Stimulated activated effector memory CD8-positive, alpha-beta T cell treated with anti-CD3 and anti-CD28 coated beads, Interleukin-12 subunit alpha, Interleukin-12 subunit beta, amount 100 ng/mL, for 72 hours (primary cell): ENCODE results near the gene SYTL3.
A peak's percentile ranks its signal among the peaks of the same experiment; 100 is the strongest.
"Not testable (repeated sequence)": the region's sequence is repeated elsewhere in the genome, so short reads cannot be mapped to it uniquely, and the experiment has no call there.

Source experiments
- ATAC-seq: fragments of 150-1000 bp; cut with Tn5 transposase; 2 replicates; pipeline ENCODE4 v1.10.0; 2021
- DNase-seq, 2 donors: peaks; one replicate each; pipeline ENCODE4 v3.0.0; 2021 to 2022; ENCODE audit warnings: low spot score in 2 of 2
- H3K27ac Mint-ChIP-seq: one replicate; pipeline ENCODE4 v1.8.0; 2022; ENCODE audit warnings: mild to moderate bottlenecking, mixed read lengths
- H3K36me3 Mint-ChIP-seq: one replicate; pipeline ENCODE4 v1.8.0; 2022; ENCODE audit warnings: mild to moderate bottlenecking, mixed read lengths
- H3K4me1 Mint-ChIP-seq: one replicate; pipeline ENCODE4 v1.8.0; 2022; ENCODE audit warnings: mixed read lengths
- H3K4me3 Mint-ChIP-seq: one replicate; pipeline ENCODE4 v1.8.0; 2022; ENCODE audit warnings: mild to moderate bottlenecking, mixed read lengths
- H3K9me3 Mint-ChIP-seq: one replicate; pipeline ENCODE4 v1.8.0; 2022; ENCODE audit warnings: mixed read lengths

Gene SYTL3

GRCh38 chr6:158644231-158645063, 5.4 kb upstream of the SYTL3 start, which contains the start of gene DYNLT1:
TSS of gene DYNLT1 (minus strand) at chr6:158644743. CDS start at chr6:158644708, 35 bp downstream.
- Mint-ChIP-seq H3K27ac (peak within 1 kb of the TSS; percentile 94), H3K4me3 (peak within 1 kb of the TSS; percentile 77), H3K36me3 (peaks cover 78% of the 10 kb centered on the region), H3K4me1 (peaks cover 74% of the 10 kb centered on the region), H3K9me3 (no peaks in the 10 kb centered on the region)
- peak; percentile 97 to 99 for DNase-seq
- peak; percentile 63 for ATAC-seq

DNA sequence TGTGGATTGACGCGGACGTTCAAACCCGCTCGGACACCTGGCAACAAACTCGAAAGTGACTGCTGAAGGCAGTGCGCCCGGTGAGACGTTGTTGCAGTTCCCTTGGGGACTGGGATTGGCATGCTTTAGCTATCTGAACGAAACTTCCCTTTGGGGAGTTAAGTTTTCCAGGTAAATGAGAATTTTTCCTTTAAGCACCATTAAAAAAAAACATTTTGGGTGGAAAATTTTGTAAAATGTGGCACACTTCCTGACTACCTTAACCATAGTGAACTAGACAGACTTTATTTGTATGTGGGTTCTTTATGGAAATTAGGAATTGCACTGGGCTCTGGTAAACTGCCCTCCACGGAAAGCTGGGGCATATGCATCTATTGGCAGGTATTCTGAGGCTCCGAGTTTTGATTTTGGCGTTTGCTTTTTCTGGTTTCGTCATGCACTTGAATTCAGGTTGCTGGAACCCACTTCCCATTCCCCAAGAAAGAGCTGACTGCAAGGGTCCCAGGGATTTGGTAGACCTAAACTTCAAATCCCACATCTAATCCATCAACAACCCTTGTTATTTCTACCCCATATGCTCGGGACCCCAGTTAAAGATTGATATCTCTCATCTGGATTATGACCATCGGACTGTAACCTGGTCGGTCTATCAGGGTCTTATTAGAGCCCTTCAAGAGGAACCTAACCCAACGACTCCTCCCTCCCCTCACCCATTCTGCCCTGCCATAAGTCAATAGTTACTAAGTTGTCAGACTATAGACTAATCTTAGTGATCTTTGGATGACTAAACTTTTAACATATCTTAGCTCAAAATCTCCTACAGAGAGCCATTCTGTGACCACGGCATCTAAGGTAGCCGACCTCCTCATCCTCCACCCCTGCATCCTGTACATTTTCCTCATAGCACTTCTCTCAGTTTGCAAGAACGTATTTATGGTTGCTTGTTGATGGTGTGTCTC, 4.5 kb upstream of the SYTL3 start:
- peak overlapping the region; percentile 77 for H3K4me3 Mint-ChIP-seq
- ATAC-seq (peak; percentile 19), DNase-seq (no peak)
- no peaks in the 10 kb centered on the region for H3K9me3 Mint-ChIP-seq
- H3K36me3 Mint-ChIP-seq, result peaks cover 78% of the 10 kb centered on the region
- peaks cover 71% of the 10 kb centered on the region for H3K4me1 Mint-ChIP-seq
- peak overlapping the region; percentile 94 for H3K27ac Mint-ChIP-seq

DNA sequence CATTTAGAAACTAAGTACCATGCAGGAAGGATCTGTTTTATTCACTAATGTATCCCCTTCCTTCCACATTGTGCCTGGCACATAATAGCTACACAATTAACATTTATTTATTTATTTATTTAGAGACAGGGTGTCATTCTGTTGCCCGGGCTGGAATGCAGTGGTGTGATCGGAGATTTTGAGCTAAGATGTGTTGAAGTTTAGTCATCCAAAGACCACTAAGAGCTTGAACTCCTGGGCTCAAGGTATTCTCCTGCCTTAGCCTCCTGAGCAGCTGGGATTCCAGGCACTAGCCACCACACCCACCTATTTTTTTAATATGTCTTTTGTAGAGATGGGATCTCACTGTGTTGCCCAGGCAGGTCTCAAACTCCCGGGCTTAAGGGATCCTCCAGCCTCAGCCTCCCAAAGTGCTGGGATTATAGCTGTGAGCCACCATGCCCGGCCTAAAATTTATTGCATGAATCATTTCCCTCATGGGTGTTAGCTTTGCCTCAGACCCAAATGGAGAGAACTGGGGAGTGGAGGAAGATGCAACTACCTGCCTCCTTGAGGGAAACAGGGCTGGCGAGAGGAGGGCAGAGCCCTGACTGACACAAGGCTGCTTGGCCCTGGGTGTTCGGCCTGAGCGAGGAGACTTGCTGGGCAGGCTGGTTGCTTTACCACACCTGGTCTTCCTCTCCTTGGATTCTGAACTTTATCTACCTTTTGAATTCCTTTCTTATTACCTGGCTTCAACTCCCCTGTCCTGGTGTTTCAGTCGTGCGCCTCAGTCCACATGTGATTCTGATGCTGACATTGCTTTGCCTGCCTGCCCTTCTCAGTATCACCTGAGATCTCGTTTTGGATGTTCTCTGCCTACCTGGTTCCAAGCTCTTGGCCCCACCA, 3.6 kb upstream of the SYTL3 start:
- peaks cover 61% of the 10 kb centered on the region for H3K4me1 Mint-ChIP-seq
- H3K9me3 Mint-ChIP-seq, result no peaks in the 10 kb centered on the region
- peaks cover 78% of the 10 kb centered on the region for H3K36me3 Mint-ChIP-seq
- ATAC-seq, result no peak
- peak overlapping the region; percentile 77 for H3K4me3 Mint-ChIP-seq
- DNase-seq, result peak in 1 of 2 donors; percentile 48
- peak overlapping the region; percentile 94 for H3K27ac Mint-ChIP-seq

DNA sequence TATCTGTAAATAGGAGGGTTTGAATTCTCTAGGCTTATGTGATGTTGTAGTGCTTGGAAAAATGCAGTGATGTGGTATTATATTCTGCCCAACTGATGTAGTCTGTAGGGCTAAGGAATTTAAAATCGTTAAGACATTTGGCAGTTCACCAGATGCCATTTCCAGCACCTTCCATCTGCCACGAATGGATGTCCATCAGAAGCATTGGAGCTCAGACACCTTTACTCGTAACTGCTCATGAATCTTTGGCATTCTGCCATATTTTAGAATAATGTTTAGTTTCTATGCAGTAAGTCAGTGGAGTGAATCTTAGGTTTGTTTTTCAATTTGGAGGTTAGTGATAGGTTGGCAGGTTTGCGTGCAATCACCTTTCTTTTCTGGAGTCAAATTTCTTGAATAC, 2.4 kb upstream of the SYTL3 start:
- peak overlapping the region; percentile 99 for H3K27ac Mint-ChIP-seq
- peak overlapping the region; percentile 77 for H3K4me3 Mint-ChIP-seq
- no peak for ATAC-seq
- peak in 1 of 2 donors; percentile 41 for DNase-seq
- peaks cover 51% of the 10 kb centered on the region for H3K4me1 Mint-ChIP-seq
- peaks cover 78% of the 10 kb centered on the region for H3K36me3 Mint-ChIP-seq
- H3K9me3 Mint-ChIP-seq, result no peaks in the 10 kb centered on the region

- peak in 1 of 2 donors; percentile 76 for DNase-seq
- Mint-ChIP-seq H3K4me1 (peaks cover 59% of the 10 kb centered on the region), H3K36me3 (peaks cover 78% of the 10 kb centered on the region), H3K9me3 (no peaks in the 10 kb centered on the region), H3K27ac (peak overlapping the region; percentile 99), H3K4me3 (peak overlapping the region; percentile 79)
- peak; percentile 44 for ATAC-seq
Observed at GRCh38 chr6:158648682-158649131, 1.1 kb upstream of the SYTL3 start.

DNA sequence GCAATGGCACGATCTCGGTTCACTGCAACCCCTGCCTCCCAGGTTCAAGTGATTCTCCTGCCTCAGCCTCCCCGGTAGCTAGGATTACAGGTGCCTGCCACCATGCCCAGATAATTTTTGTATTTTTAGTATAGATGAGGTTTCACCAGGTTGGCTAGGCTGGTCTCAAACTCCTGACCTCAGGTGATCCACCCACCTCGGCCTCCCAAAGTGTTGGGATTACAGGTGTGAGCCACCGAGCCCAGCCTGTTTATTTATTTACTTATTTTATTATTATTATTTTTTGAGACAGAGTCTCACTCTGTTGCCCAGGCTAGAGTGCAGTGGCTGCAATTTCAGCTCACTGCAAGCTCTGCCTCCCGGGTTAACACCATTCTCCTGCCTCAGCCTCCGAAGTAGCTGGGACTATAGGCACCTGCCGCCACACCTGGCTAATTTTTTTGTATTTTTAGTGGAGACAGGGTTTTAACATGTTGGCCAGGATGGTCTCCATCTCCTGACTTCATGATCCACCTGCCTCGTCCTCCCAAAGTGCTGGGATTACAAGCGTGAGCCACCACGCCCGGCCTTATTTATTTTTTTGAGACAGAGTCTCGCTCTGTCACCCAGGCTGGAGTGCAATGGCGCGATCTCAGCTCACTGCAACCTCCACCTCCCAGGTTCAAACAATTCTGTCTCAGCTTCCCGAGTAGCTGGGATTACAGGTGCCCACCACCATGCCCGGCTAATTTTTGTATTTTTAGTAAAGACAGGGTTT, 2.3 kb downstream of the SYTL3 start:
- H3K9me3 Mint-ChIP-seq, ATAC-seq: not testable (repeated sequence)
- peak in 1 of 2 donors; percentile 51 for DNase-seq
- peaks cover 90% of the 10 kb centered on the region for H3K36me3 Mint-ChIP-seq
- peak overlapping the region; percentile 99 for H3K27ac Mint-ChIP-seq
- H3K4me1 Mint-ChIP-seq, result peaks cover 70% of the 10 kb centered on the region
- H3K4me3 Mint-ChIP-seq, result peak overlapping the region; percentile 79

- ATAC-seq (peak; percentile 78), DNase-seq (peak; percentile 61 to 92)
- peaks cover 100% of the 10 kb centered on the region for H3K36me3 Mint-ChIP-seq
- peak overlapping the region; percentile 99 for H3K27ac Mint-ChIP-seq
- peak overlapping the region; percentile 79 for H3K4me3 Mint-ChIP-seq
- peaks cover 64% of the 10 kb centered on the region for H3K4me1 Mint-ChIP-seq
- H3K9me3 Mint-ChIP-seq, result no peaks in the 10 kb centered on the region
Observed at GRCh38 chr6:158653577-158654354, 3.9 kb downstream of the SYTL3 start.

DNA sequence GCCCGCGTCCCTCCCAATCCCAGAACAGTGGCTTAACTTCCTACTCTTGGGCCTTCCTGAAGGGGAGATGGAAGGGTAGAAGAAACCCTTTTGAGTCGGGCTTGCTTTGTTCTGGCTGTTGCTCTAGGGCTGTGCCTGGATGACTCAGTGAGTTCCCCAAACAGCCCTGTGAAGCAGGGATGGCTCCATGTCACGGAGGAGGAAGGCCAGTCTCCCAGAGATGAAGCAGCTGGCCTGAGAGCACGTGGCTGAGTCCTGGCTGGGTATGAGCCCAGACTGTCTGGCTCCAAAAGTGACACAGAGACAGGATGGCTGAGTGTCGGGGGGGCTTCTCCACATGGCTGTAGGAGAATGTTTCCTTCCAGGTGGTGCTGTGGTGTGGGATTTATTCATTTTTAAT, 4.6 kb downstream of the SYTL3 start:
- DNase-seq (peak in 1 of 2 donors; percentile 49), ATAC-seq (no peak)
- H3K4me1 Mint-ChIP-seq, result peaks cover 64% of the 10 kb centered on the region
- H3K4me3 Mint-ChIP-seq, result peak overlapping the region; percentile 79
- H3K9me3 Mint-ChIP-seq, result no peaks in the 10 kb centered on the region
- peak overlapping the region; percentile 99 for H3K27ac Mint-ChIP-seq
- H3K36me3 Mint-ChIP-seq, result peaks cover 100% of the 10 kb centered on the region

DNA sequence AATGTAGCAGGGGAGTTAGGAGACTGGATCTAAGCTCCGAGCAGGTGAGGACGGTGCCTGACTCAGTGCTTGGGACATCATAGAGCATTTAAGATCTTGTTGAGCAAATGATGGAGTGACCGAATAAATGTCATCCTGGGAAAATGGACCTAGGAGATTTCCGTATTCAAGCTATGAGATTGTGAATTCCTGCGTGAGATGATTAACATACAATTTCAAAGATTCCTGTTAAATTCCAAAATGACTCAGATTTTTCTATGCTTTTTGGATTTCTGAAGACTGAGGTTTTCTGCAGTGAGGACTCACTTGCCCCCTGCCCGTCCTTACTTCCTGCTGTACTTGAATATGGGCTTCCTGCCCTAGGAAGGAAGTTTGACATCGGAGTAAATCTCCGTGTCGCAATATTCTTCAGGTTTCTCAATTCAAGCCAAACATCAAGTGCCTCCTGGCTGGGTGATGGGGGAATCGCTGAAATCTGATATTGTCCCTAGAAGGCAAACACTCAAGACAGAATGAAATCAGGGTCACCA, 5.2 kb downstream of the SYTL3 start:
- Mint-ChIP-seq H3K36me3 (peaks cover 100% of the 10 kb centered on the region), H3K4me3 (peak overlapping the region; percentile 79), H3K9me3 (no peaks in the 10 kb centered on the region), H3K27ac (peak overlapping the region; percentile 99), H3K4me1 (peaks cover 63% of the 10 kb centered on the region)
- ATAC-seq (no peak), DNase-seq (peak in 1 of 2 donors; percentile 44)

DNA sequence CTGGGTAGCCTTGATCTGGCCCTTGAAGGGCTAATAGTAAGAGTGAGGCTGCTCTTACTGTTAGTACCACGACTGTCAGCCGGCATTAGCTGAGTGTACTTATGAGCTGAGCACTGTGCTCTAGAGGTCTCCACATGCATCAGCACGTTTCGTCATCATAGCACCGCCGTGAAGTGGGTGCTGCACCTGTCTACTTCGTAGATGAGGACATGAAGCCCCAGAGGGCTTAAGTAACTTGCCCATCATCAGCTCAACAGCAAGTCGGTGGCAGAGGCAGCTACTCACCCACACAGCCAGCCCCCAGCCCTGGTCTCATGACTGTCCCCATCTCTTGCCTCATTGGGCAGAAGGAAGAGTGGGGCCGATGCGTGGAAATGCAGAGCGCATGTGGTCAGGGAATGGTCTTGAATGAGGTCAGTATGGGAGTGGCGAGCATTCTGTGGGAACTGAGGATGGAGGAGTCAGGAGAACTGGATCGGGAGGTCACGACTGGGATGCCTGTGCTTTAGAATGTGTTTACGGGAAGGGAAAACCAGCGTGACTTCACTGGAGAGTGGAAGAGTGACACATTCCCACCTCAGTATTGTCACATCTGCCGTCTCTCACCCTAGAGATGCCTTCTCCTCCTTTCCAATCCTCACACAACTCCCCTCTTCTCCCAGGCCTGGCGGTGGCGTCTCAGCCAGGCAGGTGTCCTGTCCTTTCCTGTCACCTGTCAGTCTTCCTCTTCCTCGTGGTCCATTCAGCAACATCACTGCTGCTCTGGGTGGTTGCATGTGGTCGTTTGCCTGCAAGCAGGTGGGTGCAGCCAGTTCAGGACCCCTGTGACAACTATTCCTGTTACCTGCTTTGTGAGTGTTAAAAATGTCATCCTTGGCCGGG, 6.0 kb downstream of the SYTL3 start:
- Mint-ChIP-seq H3K27ac (peak overlapping the region; percentile 99), H3K36me3 (peaks cover 100% of the 10 kb centered on the region), H3K4me3 (peak overlapping the region; percentile 79), H3K9me3 (no peaks in the 10 kb centered on the region), H3K4me1 (peaks cover 71% of the 10 kb centered on the region)
- ATAC-seq (no peak), DNase-seq (peak in 1 of 2 donors; percentile 48)

- H3K36me3 Mint-ChIP-seq, result peaks cover 100% of the 10 kb centered on the region
- H3K9me3 Mint-ChIP-seq, ATAC-seq: not testable (repeated sequence)
- H3K27ac Mint-ChIP-seq, result peak overlapping the region; percentile 61
- peak overlapping the region; percentile 79 for H3K4me3 Mint-ChIP-seq
- peak in 1 of 2 donors; percentile 44 for DNase-seq
- peaks cover 76% of the 10 kb centered on the region for H3K4me1 Mint-ChIP-seq
Observed at GRCh38 chr6:158656986-158657385, 7.1 kb downstream of the SYTL3 start.

- H3K4me1 Mint-ChIP-seq, result peaks cover 47% of the 10 kb centered on the region
- H3K4me3 Mint-ChIP-seq, result peak overlapping the region; percentile 34
- ATAC-seq (peak; percentile 69), DNase-seq (no peak)
- H3K36me3 Mint-ChIP-seq, result peaks cover 100% of the 10 kb centered on the region
- peak overlapping the region; percentile 50 for H3K27ac Mint-ChIP-seq
- no peaks in the 10 kb centered on the region for H3K9me3 Mint-ChIP-seq
Observed at GRCh38 chr6:158660333-158660754, 10.5 kb downstream of the SYTL3 start.
